T-helper 2 cell treated with Interferon-gamma antibody and Interleukin-4, amounts not matched to agents 5 μg/mL and 100 μg/mL, for 36 hours (primary cell): ENCODE results near the gene SNED1.

Source experiments
- DNase-seq: peaks from one replicate; pipeline ENCODE4 v3.0.0; 2021; ENCODE audit warnings: low spot score
- H3K27ac Mint-ChIP-seq: one replicate; pipeline ENCODE4 v1.8.0; 2021; ENCODE audit warnings: mild to moderate bottlenecking, mixed read lengths
- H3K27me3 Mint-ChIP-seq: one replicate; pipeline ENCODE4 v1.8.0; 2021; ENCODE audit warnings: low read depth, mixed read lengths
- H3K36me3 Mint-ChIP-seq: one replicate; pipeline ENCODE4 v1.8.0; 2021; ENCODE audit warnings: low read depth, mixed read lengths
- H3K4me1 Mint-ChIP-seq: one replicate; pipeline ENCODE4 v1.8.0; 2021; ENCODE audit warnings: low read depth, mixed read lengths
- H3K4me3 Mint-ChIP-seq: one replicate; pipeline ENCODE4 v1.8.0; 2022; ENCODE audit warnings: mild to moderate bottlenecking, moderate library complexity, mixed read lengths
- H3K9me3 Mint-ChIP-seq: one replicate; pipeline ENCODE4 v1.8.0; 2021; ENCODE audit warnings: mixed read lengths

The SNED1 gene

DNA sequence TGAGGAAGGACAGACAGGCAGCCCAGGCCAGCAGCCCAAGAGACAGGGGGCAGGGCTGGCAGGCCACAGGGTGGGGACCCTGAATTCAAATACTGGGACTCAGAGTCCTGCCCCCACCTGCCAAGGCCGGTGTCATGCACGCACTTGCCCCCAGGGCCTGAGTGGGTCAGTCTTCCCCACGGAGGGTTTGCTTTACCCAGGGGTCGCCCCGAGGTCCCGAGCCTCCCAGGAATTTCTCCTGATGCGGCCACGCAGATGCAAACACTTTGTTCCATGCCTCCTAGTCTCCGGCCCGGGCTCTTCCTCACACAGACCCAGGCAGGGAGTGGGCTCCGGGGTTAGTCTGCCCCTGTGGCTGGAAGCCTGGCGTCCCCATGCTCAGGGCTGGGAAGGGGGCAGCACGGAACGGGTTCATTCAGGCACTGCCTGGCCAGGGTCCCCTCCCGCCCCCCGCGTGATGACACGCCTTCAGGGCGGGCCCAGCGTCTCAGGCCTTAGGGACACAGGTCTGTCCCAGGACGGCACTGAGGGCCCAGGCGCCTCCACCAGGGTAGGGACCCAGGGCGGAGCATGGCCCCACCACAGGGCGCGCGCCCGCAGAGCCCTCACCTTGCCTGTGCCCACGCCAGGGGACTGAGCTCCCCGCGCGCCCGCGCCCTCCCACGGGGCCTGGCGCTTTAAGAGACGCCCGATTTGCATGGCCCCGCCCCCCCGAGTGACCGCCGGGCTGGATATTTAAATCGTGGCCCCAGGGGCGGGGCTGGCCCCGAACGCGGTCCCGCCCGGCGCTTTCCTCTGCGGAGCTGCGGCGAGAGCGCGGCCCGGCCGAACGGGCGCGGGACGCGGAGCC is at the start of gene SNED1:
TSS of gene SNED1 (plus strand) at position 763 of the 850 bp plus-strand sequence. CDS start 220 bp downstream, outside the sequence.
- H3K27me3 Mint-ChIP-seq, result peaks cover 29% of the 10 kb centered on the region
- peak; percentile 52 for DNase-seq
- H3K4me1 Mint-ChIP-seq, result no peaks in the 10 kb centered on the region
- no peak within 1 kb of the TSS for H3K4me3 Mint-ChIP-seq
- H3K36me3 Mint-ChIP-seq, result no peaks in the 10 kb centered on the region
- H3K27ac Mint-ChIP-seq, result no peak within 1 kb of the TSS
- peaks cover under 1% of the 10 kb centered on the region for H3K9me3 Mint-ChIP-seq

GRCh38 chr2:240948905-240949790 is 49.3 kb upstream of the SNED1 start:
- no peak for DNase-seq
- Mint-ChIP-seq H3K4me1 (no peaks in the 10 kb centered on the region), H3K9me3 (no peaks in the 10 kb centered on the region), H3K27me3 (no peaks in the 10 kb centered on the region), H3K36me3 (no peaks in the 10 kb centered on the region), H3K27ac (no peak overlapping the region), H3K4me3 (no peak overlapping the region)

DNA sequence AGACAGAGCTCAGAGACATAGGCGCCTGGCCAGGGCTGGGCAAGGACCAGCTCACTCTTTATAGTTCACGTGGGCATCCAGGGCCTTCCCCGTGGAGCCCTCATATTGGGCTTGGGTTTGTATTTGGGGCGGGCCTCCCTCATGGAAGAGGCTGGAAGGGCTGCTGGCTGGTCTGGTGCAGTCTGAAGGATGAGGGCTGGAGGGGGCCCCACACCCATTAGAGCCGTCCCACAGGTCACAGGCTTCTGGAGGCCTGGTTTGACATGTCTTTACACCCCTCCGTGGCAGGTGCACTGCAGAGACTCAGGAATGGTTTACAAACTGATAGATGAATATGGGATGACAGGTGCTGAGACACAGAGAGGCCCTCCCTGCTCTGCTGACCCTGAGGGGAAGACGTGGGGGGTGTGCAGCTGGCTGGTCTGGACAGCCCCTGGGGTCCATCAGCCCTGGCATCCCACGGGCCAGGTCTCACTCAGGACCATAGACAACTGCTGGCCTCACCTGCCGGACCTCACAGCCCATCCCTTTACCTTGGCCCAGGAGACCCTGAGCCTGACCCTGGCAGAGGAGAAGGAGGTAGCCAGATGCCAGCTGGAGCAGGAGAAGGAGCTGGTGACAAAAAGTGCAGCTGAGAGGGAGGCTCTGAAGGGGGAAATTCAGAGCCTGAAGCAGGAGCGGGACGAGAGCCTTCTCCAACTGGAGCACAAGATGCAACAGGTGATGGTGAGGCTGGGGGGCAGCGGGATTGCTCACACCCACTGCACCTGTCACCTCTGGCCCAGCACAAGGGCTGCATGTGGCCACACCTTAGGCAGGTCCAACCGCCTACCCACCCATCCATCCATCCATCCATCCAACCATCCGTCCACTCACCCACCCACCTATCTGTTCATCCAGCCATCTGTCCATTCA is 48.4 kb upstream of the SNED1 start:
- Mint-ChIP-seq H3K27ac (no peak overlapping the region), H3K4me1 (no peaks in the 10 kb centered on the region), H3K4me3 (no peak overlapping the region), H3K9me3 (no peaks in the 10 kb centered on the region), H3K27me3 (no peaks in the 10 kb centered on the region), H3K36me3 (no peaks in the 10 kb centered on the region)
- DNase-seq, result no peak

DNA sequence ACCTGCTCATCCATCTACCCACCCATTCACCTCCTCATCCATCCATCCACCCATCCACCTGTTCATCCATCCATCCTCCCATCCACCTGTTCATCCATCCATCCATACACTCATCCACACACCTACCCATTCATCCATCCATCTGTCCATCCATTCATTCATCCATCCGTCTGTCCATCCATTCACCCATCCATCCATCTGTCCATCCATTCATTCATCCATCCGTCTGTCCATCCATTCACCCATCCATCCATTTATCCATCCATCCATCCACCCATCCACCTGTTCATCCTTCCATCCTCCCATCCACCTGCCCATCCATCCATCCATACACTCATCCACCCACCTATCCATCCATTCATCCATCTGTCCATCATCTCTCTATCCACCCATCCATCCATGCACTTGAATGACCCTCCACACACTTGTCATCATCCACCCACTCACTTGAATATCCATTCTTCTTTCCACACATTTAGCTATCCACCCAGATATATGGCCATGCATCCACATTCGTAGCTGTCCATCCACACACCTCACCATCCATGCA is 47.3 kb upstream of the SNED1 start:
- H3K27ac Mint-ChIP-seq, result no peak overlapping the region
- no peaks in the 10 kb centered on the region for H3K27me3 Mint-ChIP-seq
- no peaks in the 10 kb centered on the region for H3K36me3 Mint-ChIP-seq
- DNase-seq, result no peak
- H3K4me1 Mint-ChIP-seq, result no peaks in the 10 kb centered on the region
- H3K4me3 Mint-ChIP-seq, result no peak overlapping the region
- H3K9me3 Mint-ChIP-seq, result no peaks in the 10 kb centered on the region

GRCh38 chr2:240952496-240953246 is 45.7 kb upstream of the SNED1 start:
- DNase-seq, result no peak
- no peaks in the 10 kb centered on the region for H3K36me3 Mint-ChIP-seq
- H3K27me3 Mint-ChIP-seq, result no peaks in the 10 kb centered on the region
- no peaks in the 10 kb centered on the region for H3K4me1 Mint-ChIP-seq
- H3K9me3 Mint-ChIP-seq, result no peaks in the 10 kb centered on the region
- no peak overlapping the region for H3K27ac Mint-ChIP-seq
- H3K4me3 Mint-ChIP-seq, result no peak overlapping the region

DNA sequence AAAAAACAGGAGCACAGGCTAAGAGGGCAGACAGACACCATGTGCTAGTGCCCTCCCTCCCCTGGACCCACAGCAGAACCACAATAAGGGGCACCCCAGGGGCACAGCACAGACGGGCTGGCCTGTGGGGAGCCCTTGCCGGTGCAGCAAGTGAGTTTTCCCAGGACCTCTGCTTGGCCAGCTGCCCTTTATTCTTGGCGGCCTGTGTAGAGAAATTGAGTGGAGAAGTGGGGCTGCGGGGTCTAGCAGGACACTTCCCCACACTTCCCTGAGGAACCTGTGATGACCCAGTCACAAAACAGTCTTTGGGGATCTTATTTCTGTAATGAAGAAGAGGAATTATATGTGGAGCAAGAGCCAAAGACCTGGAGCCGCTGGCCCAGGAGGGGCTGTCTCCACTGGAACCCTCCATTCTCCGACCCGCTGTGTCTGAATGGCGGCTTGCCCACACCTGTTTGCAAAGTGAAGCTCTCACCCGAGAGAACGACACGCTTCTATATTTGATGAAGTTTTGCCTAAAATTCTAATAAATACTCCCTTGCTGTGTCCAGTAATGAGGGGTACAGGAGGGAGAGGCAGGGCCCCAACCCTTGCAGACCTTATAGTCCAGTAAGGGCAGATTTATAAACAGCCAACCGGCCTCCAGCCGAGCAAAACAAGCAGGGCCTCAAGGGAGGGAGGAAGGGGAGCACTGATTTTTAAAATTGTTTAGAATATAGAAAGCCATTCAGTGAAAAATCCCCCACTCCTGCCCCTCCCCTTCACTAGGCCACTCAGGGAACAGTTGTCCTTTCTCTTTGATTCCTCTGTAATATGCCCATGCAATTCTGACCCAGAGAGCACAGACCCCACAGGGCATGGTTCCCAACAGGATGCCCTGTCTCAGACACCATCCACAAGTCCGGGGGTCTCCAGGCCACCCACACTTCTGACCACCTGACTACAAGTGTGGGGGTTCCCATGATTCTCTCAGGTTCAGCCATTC is 44.7 kb upstream of the SNED1 start:
- H3K9me3 Mint-ChIP-seq, result no peaks in the 10 kb centered on the region
- H3K27me3 Mint-ChIP-seq, result no peaks in the 10 kb centered on the region
- no peak for DNase-seq
- no peak overlapping the region for H3K4me3 Mint-ChIP-seq
- no peaks in the 10 kb centered on the region for H3K36me3 Mint-ChIP-seq
- H3K4me1 Mint-ChIP-seq, result no peaks in the 10 kb centered on the region
- no peak overlapping the region for H3K27ac Mint-ChIP-seq

DNA sequence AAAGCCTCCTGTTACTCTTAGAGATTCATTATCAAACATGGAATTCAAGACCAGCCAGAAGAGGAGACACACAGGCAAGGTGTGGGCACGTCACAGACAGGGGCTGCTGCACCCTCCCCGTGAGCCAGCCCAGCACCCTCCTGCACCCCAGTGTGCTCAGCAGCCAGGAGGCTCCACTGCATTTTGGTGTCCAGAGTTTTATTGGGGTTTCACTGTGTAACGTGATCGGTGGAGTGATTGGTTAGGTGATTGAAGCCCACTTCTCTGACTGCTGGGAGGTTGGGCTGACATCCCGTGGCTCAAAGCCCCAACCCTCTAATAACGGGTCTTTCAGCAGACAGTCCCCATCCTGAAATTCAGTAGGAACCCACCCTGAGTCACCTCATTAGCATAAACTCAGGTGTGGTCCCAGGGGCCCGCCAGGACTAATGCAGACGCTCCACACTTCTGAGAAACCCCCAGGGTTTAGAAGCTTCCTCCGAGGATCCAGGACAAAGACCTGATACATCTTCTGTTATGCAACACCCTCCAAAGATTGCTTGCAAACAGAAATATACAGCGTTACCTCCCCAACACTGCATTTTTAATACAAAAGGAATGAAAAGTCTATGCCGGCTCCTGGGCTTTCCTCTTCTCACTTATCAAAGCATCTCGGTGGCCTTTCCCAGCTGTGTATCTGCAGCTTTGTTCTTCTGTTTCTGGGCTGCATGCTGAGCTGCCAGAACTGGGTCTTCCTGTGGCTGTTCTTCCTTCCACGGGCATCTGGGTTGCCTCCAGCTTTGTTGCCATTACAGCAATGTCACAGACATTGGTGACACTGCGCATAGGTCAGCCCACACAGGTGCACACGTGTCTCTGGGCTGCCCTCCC is 43.7 kb upstream of the SNED1 start:
- Mint-ChIP-seq H3K4me1 (no peaks in the 10 kb centered on the region), H3K36me3 (no peaks in the 10 kb centered on the region), H3K27ac (no peak overlapping the region), H3K9me3 (no peaks in the 10 kb centered on the region), H3K27me3 (no peaks in the 10 kb centered on the region), H3K4me3 (no peak overlapping the region)
- no peak for DNase-seq

DNA sequence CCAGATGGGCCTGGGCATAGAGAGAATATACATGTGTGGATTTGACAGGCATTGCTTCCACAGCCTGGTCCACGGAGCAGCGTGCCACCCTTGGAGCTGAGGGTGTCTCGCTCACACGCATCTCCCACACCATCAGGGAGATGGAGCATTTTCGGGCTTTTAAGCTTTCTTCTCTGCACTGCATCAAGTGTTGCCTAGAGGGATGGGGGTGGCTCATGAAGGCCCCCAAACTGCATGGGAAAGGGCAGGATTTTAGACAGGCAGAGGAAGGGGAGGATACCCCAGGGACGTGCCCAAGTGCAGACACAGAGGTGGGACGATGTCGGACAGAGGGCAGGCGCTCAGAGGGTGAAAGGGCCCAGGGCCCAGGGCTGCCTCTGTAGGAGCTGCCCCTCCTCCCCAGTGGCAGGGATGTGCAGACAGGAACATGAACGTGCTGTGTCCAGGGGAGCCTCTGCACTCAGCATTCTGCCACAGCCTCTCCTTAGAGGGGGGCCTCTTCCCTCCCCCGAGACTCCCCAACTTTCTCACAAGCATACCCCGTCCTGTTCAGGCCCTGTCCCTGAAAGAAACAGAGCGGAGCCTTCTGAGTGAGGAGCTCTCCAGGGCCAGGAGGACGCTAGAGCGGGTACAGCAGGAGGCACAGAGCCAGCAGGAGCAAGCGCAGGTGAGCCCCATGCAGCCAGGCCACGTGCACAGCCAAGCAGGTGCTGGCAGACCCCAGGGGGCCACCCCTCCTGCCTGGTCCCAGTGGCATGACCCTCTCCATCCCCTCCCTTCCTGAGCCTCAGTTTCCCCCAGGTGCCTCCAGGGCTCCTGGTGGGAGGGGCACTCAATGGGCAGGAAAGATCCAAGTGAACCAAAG is 42.9 kb upstream of the SNED1 start:
- H3K27me3 Mint-ChIP-seq, result no peaks in the 10 kb centered on the region
- H3K4me1 Mint-ChIP-seq, result no peaks in the 10 kb centered on the region
- no peak overlapping the region for H3K27ac Mint-ChIP-seq
- H3K9me3 Mint-ChIP-seq, result no peaks in the 10 kb centered on the region
- H3K4me3 Mint-ChIP-seq, result no peak overlapping the region
- DNase-seq, result no peak
- H3K36me3 Mint-ChIP-seq, result no peaks in the 10 kb centered on the region

DNA sequence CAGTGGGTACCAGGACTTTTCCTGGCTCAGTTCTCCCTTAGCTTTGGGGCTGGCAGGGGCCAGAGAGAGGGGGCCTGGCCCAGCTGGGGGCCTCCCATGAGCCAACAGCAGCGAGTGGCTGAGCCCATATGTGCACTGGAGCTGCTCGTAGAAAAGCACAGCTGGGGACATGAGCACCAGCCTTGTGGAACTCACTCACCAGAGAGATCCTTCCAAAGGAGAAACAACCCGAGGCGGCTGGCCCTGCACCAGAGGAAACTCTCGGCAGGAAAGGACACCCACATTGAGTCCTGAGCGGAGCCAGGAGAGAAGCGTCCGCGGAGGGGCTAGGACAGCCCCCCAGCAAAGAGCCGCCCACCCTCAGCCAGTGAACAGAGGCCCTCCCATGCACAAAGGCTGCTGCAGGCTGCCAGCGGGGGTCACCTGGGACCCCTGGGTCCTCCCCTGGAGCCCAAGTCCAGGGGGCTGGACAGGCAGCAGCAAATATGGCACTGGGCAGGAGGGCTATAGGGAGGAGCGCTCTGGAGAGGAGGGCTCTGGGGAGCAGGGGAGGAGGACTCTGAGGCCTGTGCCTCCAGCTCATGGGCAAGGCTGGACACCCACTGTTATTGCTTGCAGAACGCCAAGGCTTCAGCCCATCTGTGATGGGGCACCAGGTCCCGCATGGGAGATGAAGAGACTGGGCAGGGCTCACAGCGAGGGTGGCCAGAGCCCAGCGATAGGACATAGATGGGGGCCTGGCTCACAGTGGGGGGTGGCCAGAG is 42.1 kb upstream of the SNED1 start:
- no peaks in the 10 kb centered on the region for H3K27me3 Mint-ChIP-seq
- H3K4me3 Mint-ChIP-seq, result no peak overlapping the region
- DNase-seq, result no peak
- no peak overlapping the region for H3K27ac Mint-ChIP-seq
- H3K4me1 Mint-ChIP-seq, result no peaks in the 10 kb centered on the region
- no peaks in the 10 kb centered on the region for H3K36me3 Mint-ChIP-seq
- H3K9me3 Mint-ChIP-seq, result no peaks in the 10 kb centered on the region

GRCh38 chr2:240956935-240957655 is 41.3 kb upstream of the SNED1 start:
- Mint-ChIP-seq H3K4me1 (no peaks in the 10 kb centered on the region), H3K36me3 (no peaks in the 10 kb centered on the region), H3K4me3 (no peak overlapping the region), H3K9me3 (no peaks in the 10 kb centered on the region), H3K27me3 (no peaks in the 10 kb centered on the region), H3K27ac (no peak overlapping the region)
- DNase-seq, result no peak
